ENCODE measurements around the gene CACNA1I.

Gene CACNA1I

DNA sequence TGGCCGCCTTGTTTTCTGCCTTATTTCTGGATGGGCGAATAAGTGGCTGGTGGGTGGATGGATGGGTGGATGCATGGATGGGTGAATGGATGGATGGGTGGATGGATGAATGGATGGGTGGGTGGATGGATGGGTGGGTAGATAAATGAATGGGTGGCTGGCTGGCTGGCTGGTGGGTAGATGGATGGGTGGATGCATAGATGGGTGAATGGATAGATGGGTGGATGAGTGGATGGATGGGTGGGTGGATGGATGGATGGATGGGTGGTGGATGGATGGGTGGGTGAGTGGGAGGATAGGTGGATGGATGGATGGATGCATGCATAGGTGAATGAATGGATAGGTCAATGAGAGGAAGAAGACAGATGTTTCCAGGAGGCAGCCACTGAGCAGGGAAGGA lies 98.9 kb downstream of the CACNA1I start:
- DNase-seq (ENCODE audit: low read depth) = no peak

DNA sequence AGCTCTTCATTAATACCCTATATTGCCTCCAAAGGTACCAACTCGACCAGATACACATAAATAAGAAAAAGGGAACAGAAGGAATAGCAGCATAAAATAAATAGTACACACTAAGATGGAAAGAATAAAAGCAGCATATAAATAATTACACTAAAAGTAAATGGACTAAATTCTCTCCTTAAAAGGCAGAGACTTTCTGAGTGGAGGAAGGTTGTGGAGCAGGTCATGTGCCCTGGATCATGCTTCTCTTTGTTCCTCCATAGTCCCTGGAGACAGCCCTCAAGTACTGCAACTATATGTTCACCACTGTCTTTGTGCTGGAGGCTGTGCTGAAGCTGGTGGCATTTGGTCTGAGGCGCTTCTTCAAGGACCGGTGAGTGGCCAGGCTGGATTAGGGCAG lies 101.4 kb downstream of the CACNA1I start:
- no peak for DNase-seq (ENCODE audit: low read depth)

DNA sequence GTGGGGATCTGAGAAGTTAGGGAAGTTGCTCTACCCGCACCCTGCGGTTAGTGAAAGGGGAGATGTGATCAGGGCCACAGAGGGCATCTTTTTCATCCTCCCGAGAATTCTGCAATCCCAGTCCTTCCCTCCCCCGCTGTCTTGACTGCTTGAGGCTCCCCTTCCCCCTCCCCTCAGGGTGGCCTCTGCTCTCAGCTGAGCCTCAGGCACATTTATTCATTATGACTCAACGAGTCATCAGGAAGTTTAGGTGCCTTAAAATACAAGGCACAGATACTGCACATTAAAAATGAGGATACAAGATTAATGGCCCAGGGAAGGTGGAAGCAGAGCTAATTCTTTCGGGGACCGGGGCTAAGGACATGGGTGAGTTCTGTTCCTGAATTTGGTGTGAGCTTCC lies 104.0 kb downstream of the CACNA1I start:
- DNase-seq (ENCODE audit: low read depth) = no peak

DNA sequence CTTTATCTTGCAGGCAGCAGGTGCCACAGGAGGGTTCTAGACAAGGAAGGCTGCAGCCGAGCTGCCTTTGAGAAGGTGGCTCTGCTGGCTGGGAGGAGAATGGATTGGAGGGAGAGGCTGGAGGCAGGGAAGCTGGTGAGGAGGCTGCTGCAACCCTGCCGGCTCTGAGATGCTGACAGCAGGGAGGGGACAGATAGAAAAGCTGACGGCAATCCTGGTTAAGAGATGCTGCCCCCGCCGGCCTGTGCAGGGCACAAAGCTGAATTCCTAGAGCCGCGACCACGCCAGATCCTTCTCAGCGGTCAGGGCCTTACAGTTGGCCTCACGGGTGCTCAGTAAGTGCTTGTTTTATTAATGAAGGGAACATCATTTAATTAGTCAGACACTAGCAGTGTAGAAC lies 105.4 kb downstream of the CACNA1I start:
- DNase-seq (ENCODE audit: low read depth) = no peak

DNA sequence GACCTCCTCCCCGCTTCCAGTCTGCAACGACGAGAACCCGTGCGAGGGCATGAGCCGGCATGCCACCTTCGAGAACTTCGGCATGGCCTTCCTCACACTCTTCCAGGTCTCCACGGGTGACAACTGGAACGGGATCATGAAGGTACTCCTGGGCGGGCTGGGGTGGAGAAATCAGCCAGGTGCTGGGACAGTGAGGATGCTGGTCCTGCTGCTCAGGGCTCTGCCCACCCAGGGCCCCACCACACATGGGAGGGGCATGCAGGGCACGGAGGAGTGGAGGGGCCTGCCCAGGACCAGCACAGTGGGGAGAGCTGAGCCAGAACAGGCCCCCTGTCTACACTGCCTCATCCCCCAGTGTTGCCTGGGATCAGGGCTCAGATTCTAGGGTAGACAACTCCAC lies 107.4 kb downstream of the CACNA1I start:
- no peak for DNase-seq (ENCODE audit: low read depth)

DNA sequence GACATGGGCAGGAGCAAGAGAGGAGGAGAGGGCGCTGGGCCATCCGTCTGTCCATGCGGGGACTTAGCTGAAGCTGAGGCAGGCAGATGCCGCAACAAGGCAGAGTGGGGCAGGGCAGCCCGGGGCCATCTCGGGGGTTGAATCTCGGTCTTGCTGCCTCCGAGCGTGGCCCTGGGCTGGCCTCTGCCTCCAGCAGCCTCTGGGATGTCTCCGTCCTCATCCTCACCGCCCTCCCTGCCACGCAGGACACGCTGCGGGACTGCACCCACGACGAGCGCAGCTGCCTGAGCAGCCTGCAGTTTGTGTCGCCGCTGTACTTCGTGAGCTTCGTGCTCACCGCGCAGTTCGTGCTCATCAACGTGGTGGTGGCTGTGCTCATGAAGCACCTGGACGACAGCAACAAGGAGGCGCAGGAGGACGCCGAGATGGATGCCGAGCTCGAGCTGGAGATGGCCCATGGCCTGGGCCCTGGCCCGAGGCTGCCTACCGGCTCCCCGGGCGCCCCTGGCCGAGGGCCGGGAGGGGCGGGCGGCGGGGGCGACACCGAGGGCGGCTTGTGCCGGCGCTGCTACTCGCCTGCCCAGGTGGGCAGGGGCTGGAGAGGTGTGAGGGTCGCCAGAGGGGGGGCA lies 108.4 kb downstream of the CACNA1I start:
- no peak for DNase-seq (ENCODE audit: low read depth)

DNA sequence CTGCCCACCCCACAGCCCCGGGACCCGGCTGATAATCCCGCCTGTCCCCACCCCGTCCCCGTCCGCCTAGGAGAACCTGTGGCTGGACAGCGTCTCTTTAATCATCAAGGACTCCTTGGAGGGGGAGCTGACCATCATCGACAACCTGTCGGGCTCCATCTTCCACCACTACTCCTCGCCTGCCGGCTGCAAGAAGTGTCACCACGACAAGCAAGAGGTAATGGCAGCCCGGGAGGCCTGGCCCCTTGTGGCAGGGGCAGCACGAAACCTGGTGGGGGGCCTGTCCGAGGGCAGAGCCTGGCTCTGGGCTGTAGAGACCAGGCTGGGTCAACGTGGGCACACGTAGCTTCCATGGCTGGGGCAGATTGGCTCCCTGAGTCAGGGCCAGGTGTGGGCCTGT lies 109.1 kb downstream of the CACNA1I start:
- DNase-seq (ENCODE audit: low read depth) = no peak

GRCh38 chr22:39680486-39680885 lies 109.9 kb downstream of the CACNA1I start:
- no peak for DNase-seq (ENCODE audit: low read depth)

DNA sequence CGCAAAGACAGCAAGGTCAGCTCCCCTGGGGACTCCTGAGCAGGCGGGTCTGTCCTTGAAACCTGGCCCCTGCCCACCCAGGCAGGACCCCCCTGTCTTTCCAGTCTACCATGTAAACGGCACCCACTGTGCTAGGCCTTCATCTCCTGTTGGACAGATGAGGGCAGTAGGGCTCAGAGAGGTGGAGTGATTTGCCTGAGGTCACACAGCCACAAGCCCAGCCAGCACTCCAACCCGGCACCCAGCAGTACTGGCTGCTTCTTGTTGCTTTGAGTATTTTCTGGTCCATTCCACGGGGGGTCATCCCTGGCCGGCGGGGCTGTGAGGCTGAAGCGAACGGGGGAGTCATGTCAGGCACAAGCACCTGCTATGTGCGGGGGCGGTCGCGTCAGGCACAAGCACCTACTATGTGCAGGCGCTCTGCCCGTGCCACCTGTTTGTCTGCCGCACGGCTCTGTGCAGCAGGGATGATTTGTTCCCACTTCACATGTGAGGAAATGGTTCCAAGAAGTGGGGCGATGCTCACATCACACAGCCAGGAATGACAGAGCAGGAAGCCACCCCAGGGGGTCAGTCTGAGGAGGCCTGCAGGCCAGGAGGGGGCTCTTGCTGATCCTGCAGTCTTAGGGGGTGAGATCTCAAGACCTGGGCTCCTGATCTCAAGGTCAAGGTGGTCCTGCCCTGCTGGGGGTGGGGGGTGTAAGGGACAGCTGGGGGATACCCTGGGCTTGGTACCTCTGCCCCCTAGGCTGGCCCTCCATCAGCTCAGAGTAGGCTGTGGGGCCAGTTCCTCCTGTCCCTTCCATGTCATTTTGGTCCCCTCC lies 110.7 kb downstream of the CACNA1I start:
- DNase-seq (ENCODE audit: low read depth) = no peak

GRCh38 chr22:39682994-39683393 lies 112.4 kb downstream of the CACNA1I start:
- DNase-seq (ENCODE audit: low read depth) = no peak

DNA sequence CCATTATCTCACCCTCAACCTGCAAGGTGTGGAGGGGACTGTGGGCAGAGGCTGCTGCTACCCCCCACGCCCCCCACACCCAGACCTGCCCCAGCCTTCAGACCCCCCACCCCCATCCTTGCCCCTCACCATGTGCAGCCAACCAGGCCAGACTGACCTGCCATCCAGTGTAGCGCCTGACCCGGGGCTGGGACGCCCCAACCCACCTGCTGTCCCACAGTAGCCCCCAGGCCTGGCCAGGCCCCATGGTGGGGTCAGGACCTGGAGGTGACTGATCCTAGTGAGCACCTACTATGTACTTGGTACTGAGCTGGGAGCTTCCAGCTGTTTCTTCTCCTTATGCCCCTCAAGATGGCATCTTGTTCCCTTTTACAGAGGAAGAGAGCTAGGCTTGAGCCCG lies 113.1 kb downstream of the CACNA1I start:
- DNase-seq (ENCODE audit: low read depth) = no peak

DNA sequence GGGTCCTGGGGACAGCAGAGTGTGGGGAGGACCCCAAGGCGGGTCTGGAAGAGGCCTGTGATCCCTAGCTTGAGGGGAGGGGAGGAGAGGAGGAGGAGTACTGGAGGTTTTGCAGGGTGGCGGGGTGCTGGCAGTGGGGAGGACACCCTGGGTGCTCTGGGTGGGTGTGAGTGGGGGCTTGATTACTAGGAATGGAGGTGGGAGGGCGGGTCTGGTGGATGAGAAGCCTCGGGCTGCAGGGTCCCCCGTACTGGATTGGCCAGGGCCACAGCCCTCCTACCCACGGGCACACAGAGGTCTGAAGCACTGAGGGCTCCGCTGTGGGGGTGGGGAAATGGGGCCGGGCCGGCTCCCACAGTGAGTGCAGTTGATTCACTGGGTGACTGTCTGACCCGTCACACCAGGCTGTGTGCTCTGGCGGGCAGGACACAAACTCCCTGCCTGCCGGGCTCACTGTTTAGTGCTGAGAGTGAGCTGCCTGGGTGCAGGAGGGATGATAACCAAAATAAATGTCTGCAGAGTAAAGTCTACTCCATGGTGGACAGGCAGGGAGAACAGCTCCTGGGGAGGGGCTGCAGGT lies 114.2 kb downstream of the CACNA1I start:
- no peak for DNase-seq (ENCODE audit: low read depth)

DNA sequence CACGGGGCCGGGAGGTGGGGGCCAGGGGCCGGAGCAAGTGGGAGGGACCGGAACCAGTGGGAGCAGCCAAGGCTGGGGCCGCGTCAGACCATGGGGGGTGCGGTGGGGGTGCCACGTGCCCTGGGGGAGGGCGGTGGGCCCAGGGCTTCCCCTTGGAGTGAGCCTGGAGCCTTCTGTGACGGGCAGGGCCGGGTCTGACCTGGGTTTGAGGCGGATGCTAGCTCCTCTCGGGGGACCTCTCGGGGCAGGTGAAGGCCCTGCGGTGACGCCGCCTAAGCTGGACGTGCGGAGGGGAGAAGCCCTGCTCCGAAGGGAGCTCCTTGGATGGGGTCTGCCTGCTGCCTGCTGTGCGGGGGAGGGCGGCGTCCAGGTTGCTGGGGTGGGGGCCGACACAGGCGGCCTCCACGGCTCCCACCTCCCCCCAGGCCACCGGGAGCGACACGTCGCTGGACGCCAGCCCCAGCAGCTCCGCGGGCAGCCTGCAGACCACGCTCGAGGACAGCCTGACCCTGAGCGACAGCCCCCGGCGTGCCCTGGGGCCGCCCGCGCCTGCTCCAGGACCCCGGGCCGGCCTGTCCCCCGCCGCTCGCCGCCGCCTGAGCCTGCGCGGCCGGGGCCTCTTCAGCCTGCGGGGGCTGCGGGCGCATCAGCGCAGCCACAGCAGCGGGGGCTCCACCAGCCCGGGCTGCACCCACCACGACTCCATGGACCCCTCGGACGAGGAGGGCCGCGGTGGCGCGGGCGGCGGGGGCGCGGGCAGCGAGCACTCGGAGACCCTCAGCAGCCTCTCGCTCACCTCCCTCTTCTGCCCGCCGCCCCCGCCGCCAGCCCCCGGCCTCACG lies 115.0 kb downstream of the CACNA1I start:
- no peak for DNase-seq (ENCODE audit: low read depth)

DNA sequence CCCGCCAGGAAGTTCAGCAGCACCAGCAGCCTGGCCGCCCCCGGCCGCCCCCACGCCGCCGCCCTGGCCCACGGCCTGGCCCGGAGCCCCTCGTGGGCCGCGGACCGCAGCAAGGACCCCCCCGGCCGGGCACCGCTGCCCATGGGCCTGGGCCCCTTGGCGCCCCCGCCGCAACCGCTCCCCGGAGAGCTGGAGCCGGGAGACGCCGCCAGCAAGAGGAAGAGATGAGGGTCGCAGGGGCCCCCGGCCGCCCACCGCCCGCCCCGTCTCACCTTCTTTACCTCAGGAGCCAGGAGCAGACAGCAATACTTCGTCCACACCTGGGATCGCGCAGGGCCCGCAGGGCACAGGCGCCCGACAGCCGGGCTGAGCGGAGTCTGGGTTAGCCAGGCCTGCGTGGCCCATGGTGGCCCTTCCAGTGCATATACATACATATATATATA lies 115.6 kb downstream of the CACNA1I start:
- no peak for DNase-seq (ENCODE audit: low read depth)

- no peak for DNase-seq (ENCODE audit: low read depth)
Measured at GRCh38 chr22:39686776-39687525, 116.4 kb downstream of the CACNA1I start.

- no peak for DNase-seq (ENCODE audit: low read depth)
Measured at GRCh38 chr22:39688186-39688785, 117.7 kb downstream of the CACNA1I start.

- DNase-seq (ENCODE audit: low read depth) = no peak
Measured at GRCh38 chr22:39689421-39689820, 118.9 kb downstream of the CACNA1I start.

GRCh38 chr22:39690881-39691605 lies 120.5 kb downstream of the CACNA1I start:
- no peak for DNase-seq (ENCODE audit: low read depth)

GRCh38 chr22:39693943-39694500 lies 123.5 kb downstream of the CACNA1I start:
- DNase-seq (ENCODE audit: low read depth) = no peak

- no peak for DNase-seq (ENCODE audit: low read depth)
Measured at GRCh38 chr22:39697790-39698430, 127.4 kb downstream of the CACNA1I start.
